GM10248 (cell line): ENCODE data around the gene CIAO3.

Experiments used
- CTCF ChIA-PET: fragments of 300-600 bp; sonication (Branson Sonifier 250); formaldehyde crosslinking; extraction: SDS; loops from one replicate; lab custom pipeline; 2021; ENCODE audit warnings: antibody characterized with exemption; lab: Yijun Ruan, JAX
- POLR2A ChIA-PET: fragments of 350-650 bp; sonication (Branson Sonifier 250); formaldehyde crosslinking; extraction: SDS; loops from one replicate; lab custom pipeline; 2020; ENCODE audit warnings: antibody characterized with exemption; lab: Yijun Ruan, JAX
- DNase-seq: peaks from one replicate; pipeline ENCODE4 v3.0.0; 2012; ENCODE audit errors: extremely low spot score
- TF ChIP-seq, protein P1 (sequence below): IDR thresholded peaks from 2 replicates; pipeline ENCODE4 v1.5.1; 2012; ENCODE audit warnings: mild to moderate bottlenecking, low read depth; ENCODE audit errors: extremely low read depth, missing control alignments, control extremely low read depth

The CIAO3 gene

DNA sequence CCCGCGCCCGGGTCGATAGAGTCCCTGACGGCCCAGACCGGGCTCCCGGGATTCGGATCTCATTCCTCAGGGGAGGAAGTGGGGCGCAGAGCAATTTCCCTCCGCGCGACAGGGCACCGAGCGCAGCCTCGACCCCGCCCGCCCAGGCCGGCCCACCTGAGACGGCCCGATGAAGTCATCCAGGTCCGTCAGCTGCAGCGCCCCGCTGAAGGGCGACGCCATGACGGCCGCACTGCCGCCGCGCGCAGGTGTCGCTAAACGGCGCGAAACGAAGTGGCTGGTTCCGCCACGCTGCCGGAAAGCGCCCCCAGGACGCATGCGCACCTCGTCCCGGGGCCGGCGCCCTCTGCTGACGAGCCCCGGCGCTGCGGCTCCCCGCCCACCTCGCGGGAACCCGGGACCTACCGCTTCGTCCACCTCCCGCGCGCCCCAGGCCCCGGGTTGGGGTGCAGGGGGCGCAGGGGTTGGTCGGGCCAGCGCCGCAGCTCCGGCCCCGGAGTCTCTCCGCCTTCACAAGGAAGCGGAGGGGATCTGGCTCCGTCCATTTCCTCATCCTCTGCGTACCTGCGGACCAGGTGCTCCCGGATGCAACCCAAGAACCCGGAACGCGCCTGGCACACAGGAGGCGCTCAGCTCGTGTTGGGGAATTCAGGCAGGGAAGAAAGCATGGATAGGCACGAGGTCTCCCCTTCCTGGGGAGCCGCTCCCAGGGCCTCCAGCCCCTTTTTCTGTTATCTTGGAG lies at the start of gene CIAO3:
CIAO3 (minus strand) TSS at position 234 of the 742 bp plus-strand sequence; CDS start at position 222, 12 bp downstream.
- TF ChIP-seq, protein P1, sequence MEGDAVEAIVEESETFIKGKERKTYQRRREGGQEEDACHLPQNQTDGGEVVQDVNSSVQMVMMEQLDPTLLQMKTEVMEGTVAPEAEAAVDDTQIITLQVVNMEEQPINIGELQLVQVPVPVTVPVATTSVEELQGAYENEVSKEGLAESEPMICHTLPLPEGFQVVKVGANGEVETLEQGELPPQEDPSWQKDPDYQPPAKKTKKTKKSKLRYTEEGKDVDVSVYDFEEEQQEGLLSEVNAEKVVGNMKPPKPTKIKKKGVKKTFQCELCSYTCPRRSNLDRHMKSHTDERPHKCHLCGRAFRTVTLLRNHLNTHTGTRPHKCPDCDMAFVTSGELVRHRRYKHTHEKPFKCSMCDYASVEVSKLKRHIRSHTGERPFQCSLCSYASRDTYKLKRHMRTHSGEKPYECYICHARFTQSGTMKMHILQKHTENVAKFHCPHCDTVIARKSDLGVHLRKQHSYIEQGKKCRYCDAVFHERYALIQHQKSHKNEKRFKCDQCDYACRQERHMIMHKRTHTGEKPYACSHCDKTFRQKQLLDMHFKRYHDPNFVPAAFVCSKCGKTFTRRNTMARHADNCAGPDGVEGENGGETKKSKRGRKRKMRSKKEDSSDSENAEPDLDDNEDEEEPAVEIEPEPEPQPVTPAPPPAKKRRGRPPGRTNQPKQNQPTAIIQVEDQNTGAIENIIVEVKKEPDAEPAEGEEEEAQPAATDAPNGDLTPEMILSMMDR = peak; percentile 96
- POLR2A ChIA-PET = interaction anchor here (0.7 kb wide), 1 partner anchor 1413 kb away, joined by 3 read pairs; no protein-coding TSS in a partner anchor
- DNase-seq = peak; percentile 95
- CTCF ChIA-PET = interaction anchor here (0.7 to 5.0 kb wide), 14 partner anchors 9 to 63 kb away, joined by 3 to 15 read pairs (median 6); partner anchors contain the start of genes CHTF18, METRN and RPUSD1

DNA sequence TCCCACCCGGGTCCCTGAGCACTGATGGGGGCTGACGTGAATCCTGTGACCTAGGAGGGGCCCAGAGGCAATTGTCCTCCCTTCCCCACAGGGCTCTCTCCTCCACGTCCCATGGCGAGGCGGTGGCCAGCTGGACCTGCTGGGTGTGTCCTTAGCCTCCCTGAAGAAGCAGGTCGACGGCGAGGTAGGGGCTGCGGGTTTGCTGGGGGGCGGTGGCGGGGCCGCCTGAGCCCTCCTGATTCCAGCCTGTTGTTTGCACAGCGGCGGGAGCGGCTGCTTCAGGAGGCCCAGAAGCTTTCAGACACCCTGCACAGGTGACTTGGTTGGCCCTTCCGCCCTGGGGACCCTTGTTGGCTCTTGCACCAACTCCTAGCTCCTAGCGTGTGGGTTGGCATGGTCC lies 49.3 kb upstream of the CIAO3 start:
- DNase-seq = no peak
- ChIA-PET POLR2A (no interaction called here), CTCF (no interaction called here)
- TF ChIP-seq, protein P1 = no peak

DNA sequence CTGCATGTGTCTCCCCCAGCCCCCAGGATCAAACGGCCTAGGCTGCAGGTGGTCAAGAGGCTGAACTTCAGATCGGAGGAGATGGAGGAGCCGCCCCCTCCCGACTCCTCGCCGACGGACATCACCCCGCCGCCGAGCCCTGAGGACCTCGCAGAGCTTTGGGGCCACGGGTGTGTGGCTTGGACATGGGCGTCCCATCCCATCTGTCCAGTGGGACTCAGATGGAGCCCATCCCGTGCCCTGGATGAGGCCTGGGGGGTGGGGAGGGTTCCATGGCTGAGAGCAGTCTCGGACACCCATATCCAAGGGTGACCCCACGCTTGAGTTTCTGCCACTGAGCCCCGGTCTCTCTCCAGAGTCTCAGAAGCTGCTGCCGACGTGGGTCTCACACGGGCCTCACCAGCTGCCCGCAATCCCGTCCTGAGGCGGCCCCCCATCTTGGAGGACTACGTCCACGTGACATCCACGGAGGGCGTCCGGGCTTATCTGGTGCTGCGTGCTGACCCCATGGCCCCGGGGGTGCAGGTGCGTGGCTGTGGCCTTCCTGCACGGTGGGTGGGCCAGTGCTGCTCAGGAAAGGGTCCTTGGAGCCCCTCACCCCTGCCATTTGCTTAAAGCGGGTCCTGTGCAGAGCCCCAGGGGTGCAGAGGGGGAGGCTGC lies 48.5 kb upstream of the CIAO3 start:
- POLR2A ChIA-PET = no interaction called here
- TF ChIP-seq, protein P1 = no peak
- CTCF ChIA-PET = interaction anchor here (1.3 to 9.6 kb wide), 2 partner anchors 76 to 314 kb away, joined by 3 to 169 read pairs; partner anchors contain the start of gene METRN
- no peak for DNase-seq

DNA sequence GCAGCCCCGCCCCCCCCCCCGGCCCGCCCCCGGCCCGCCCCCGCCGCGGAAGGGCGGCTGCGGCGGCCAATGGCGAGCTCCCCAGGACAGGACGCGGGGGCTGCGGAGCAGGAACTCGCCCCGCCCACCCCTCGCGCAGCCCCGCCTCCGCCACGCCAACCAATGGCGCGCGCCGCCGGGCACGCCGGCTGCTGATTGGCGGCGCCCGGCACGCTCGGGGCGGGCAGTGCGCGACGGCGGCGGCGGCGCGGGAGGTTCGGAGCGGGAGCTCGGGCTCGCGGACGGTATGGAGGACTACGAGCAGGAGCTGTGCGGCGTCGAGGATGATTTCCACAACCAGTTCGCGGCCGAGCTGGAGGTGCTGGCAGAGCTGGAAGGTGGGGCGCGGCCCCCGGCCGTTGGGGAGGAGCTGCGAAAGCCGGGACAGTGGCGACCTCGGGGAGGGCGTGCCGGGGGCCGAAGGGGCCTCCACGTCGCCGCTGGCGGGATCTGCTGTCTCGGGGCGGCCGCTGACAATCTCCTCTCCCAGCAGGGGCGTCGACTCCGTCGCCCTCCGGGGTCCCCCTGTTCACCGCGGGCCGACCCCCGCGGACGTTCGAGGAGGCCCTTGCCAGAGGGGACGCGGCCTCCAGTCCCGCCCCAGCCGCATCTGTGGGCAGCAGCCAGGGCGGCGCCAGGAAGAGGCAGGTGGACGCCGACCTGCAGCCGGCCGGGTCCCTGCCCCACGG lies 47.8 kb upstream of the CIAO3 start, which contains the start of gene CHTF18:
CHTF18 (plus strand) TSS at position 222 of the 728 bp plus-strand sequence; CDS start at position 287, 65 bp downstream.
- CTCF ChIA-PET = interaction anchor here (1.2 to 9.6 kb wide), 3 partner anchors 48 to 315 kb away, joined by 3 to 169 read pairs (median 5); partner anchors contain the start of genes CIAO3 and METRN
- TF ChIP-seq, protein P1 = no peak
- peak; percentile 100 for DNase-seq
- POLR2A ChIA-PET = interaction anchor here (0.6 to 1.0 kb wide), 2 partner anchors 19 to 73 kb away, joined by 3 to 5 read pairs; partner anchors contain the start of gene METRN

DNA sequence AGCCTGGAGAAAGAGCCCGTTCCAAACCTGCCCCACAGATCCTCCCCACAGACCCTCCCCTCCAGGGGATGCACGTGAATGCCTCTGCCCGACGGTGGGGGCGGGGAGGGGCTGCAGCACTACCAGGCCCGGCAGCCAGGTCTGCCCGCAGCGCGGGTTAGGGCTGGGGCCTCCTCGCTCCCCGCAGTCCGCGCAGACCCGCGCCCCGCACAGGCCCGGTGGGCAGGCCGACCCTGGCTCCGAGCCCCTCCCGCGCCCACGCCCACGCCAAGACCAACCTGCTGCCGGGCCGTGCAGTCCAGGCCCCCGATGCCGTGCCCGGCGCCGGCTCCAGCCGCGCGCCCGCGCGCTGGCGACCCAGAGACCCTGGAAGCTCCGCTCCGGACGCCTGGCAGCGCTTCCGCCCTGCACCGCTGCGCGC lies 47.2 kb upstream of the CIAO3 start, which contains the start of gene RPUSD1:
RPUSD1 (minus strand) TSS at position 404 of the 421 bp plus-strand sequence. CDS start 644 bp downstream, outside the sequence.
- ChIA-PET POLR2A (interaction anchor here (0.6 to 1.0 kb wide), 2 partner anchors 19 to 73 kb away, joined by 3 to 5 read pairs; partner anchors contain the start of gene METRN), CTCF (interaction anchor here (1.2 to 9.6 kb wide), 3 partner anchors 48 to 315 kb away, joined by 3 to 169 read pairs (median 5); partner anchors contain the start of genes CIAO3 and METRN)
- DNase-seq = no peak
- TF ChIP-seq, protein P1 = no peak
